NCI-H2227 treated with DMSO at 0.1 percent for 48 hours (cell line): ENCODE results near the gene AFF3.
"Not testable (repeated sequence)": the region's sequence is repeated elsewhere in the genome, so short reads cannot be mapped to it uniquely, and the experiment has no call there.

Experiments
- DNase-seq: peaks from one replicate; lab custom pipeline; 2025; lab: John Stamatoyannopoulos, UW

The AFF3 gene

GRCh38 chr2:99670768-99671734, 471.3 kb downstream of the AFF3 start:
- DNase-seq, result no peak

- DNase-seq, result no peak
Observed at GRCh38 chr2:99666256-99666655, 476.1 kb downstream of the AFF3 start.

- DNase-seq, result no peak
Observed at GRCh38 chr2:99663641-99664040, 478.7 kb downstream of the AFF3 start.

GRCh38 chr2:99662761-99663341, 479.5 kb downstream of the AFF3 start:
- peak; percentile 9 for DNase-seq

GRCh38 chr2:99661761-99662160, 480.6 kb downstream of the AFF3 start:
- DNase-seq, result not testable (repeated sequence)

GRCh38 chr2:99660616-99661406, 481.6 kb downstream of the AFF3 start:
- no peak for DNase-seq

GRCh38 chr2:99659874-99660273, 482.5 kb downstream of the AFF3 start:
- no peak for DNase-seq

GRCh38 chr2:99657691-99658258, 484.6 kb downstream of the AFF3 start:
- no peak for DNase-seq

- peak; percentile 67 for DNase-seq
Observed at GRCh38 chr2:99656994-99657393, 485.4 kb downstream of the AFF3 start.

- no peak for DNase-seq
Observed at GRCh38 chr2:99653433-99653832, 489.0 kb downstream of the AFF3 start.

GRCh38 chr2:99652862-99653261, 489.5 kb downstream of the AFF3 start:
- DNase-seq, result no peak

- DNase-seq, result no peak
Observed at GRCh38 chr2:99651930-99652670, 490.3 kb downstream of the AFF3 start.

- DNase-seq, result no peak
Observed at GRCh38 chr2:99648906-99649789, 493.2 kb downstream of the AFF3 start.

- peak; percentile 59 for DNase-seq
Observed at GRCh38 chr2:99648178-99648844, 494.1 kb downstream of the AFF3 start.

GRCh38 chr2:99645960-99646359, 496.4 kb downstream of the AFF3 start:
- DNase-seq, result no peak

GRCh38 chr2:99644419-99644787, 498.0 kb downstream of the AFF3 start:
- peak; percentile 95 for DNase-seq

- no peak for DNase-seq
Observed at GRCh38 chr2:99643787-99644418, 498.5 kb downstream of the AFF3 start.

GRCh38 chr2:99641999-99642398, 500.4 kb downstream of the AFF3 start:
- no peak for DNase-seq

- no peak for DNase-seq
Observed at GRCh38 chr2:99640635-99641151, 501.7 kb downstream of the AFF3 start.
